H9 (cell line): ENCODE results near the gene CHCHD3. TPM values are rescaled to one million over a fixed set of nuclear protein-coding genes. Genes with fewer than 3 reads are reported as not detected.

Experiments
- DNase-seq: peaks from one replicate; pipeline ENCODE4 v3.0.0-alpha.2; 2017
- H2AFZ ChIP-seq: one replicate; pipeline ENCODE4 v1.6.1; 2013; ENCODE audit warnings: mild to moderate bottlenecking, low read length, control low read depth, moderate library complexity
- H2AK5ac ChIP-seq: 2 replicates; pipeline ENCODE4 v1.6.1; 2013; ENCODE audit warnings: low read length, control low read depth, mixed read lengths; ENCODE audit not compliant: insufficient read length
- H2BK120ac ChIP-seq: one replicate; pipeline ENCODE4 v1.6.1; 2013; ENCODE audit warnings: low read depth, mild to moderate bottlenecking, low read length, control low read depth, inconsistent platforms; ENCODE audit not compliant: poor library complexity, severe bottlenecking
- H2BK12ac ChIP-seq: 2 replicates; pipeline ENCODE4 v1.6.1; 2013; ENCODE audit warnings: low read length, control low read depth, mixed read lengths, low read depth; ENCODE audit not compliant: insufficient read length
- H2BK15ac ChIP-seq: 2 replicates; pipeline ENCODE4 v1.6.1; 2013; ENCODE audit warnings: low read depth, low read length, control low read depth
- H2BK20ac ChIP-seq: one replicate; pipeline ENCODE4 v1.6.1; 2013; ENCODE audit warnings: low read depth, mild to moderate bottlenecking, low read length, control low read depth, inconsistent platforms; ENCODE audit not compliant: poor library complexity, severe bottlenecking
- H2BK5ac ChIP-seq: 2 replicates; pipeline ENCODE4 v1.6.1; 2013; ENCODE audit warnings: low read length, control low read depth, mixed read lengths; ENCODE audit not compliant: insufficient read length
- H3K14ac ChIP-seq: 2 replicates; pipeline ENCODE4 v1.6.1; 2013; ENCODE audit warnings: low read length, control low read depth; ENCODE audit not compliant: insufficient read depth
- H3K18ac ChIP-seq: 2 replicates; pipeline ENCODE4 v1.6.1; 2013; ENCODE audit warnings: low read depth, mild to moderate bottlenecking, mixed read lengths, low read length, control low read depth; ENCODE audit not compliant: insufficient read length
- H3K23ac ChIP-seq: 2 replicates; pipeline ENCODE4 v1.6.1; 2013; ENCODE audit warnings: low read length, control low read depth, mixed read lengths, low read depth; ENCODE audit not compliant: insufficient read length
- H3K23me2 ChIP-seq: 2 replicates; pipeline ENCODE4 v1.6.1; 2013; ENCODE audit warnings: low read depth, mild to moderate bottlenecking, mixed read lengths, low read length, control low read depth; ENCODE audit not compliant: insufficient read length, poor library complexity, severe bottlenecking
- H3K27ac ChIP-seq: 2 replicates; pipeline ENCODE4 v1.5.1; 2013; ENCODE audit warnings: low read length, control low read depth, mixed read lengths, low read depth; ENCODE audit not compliant: insufficient read length
- H3K27me3 ChIP-seq: 2 replicates; pipeline ENCODE4 v1.6.1; 2013; ENCODE audit warnings: low read length, control low read depth, inconsistent platforms; ENCODE audit not compliant: insufficient read depth
- H3K4ac ChIP-seq: 2 replicates; pipeline ENCODE4 v1.6.1; 2013; ENCODE audit warnings: low read depth, mild to moderate bottlenecking, control low read depth, inconsistent platforms, low read length, moderate library complexity
- H3K4me1 ChIP-seq: 2 replicates; pipeline ENCODE4 v1.6.1; 2013; ENCODE audit warnings: low read length, control low read depth, inconsistent platforms; ENCODE audit not compliant: insufficient read depth
- H3K4me2 ChIP-seq: 2 replicates; pipeline ENCODE4 v1.6.1; 2013; ENCODE audit warnings: low read length, control low read depth, mixed read lengths; ENCODE audit not compliant: insufficient read length, insufficient read depth
- H3K56ac ChIP-seq: 2 replicates; pipeline ENCODE4 v1.6.1; 2013; ENCODE audit warnings: low read depth, mild to moderate bottlenecking, mixed read lengths, low read length, control low read depth; ENCODE audit not compliant: insufficient read length
- H3K79me1 ChIP-seq: 2 replicates; pipeline ENCODE4 v1.6.1; 2013; ENCODE audit warnings: low read depth, mild to moderate bottlenecking, moderate library complexity, low read length, control low read depth, inconsistent platforms; ENCODE audit not compliant: insufficient read depth, poor library complexity, severe bottlenecking
- H3K79me2 ChIP-seq: 2 replicates; pipeline ENCODE4 v1.6.1; 2013; ENCODE audit warnings: low read length, control low read depth, inconsistent platforms; ENCODE audit not compliant: insufficient read depth
- H3K9ac ChIP-seq: 2 replicates; pipeline ENCODE4 v1.6.1; 2013; ENCODE audit warnings: low read length, control low read depth, mixed read lengths; ENCODE audit not compliant: insufficient read length; ENCODE audit errors: extremely low read depth
- H3K9me3 ChIP-seq: one replicate; pipeline ENCODE4 v1.6.1; 2013; ENCODE audit warnings: low read depth, low read length, inconsistent platforms; ENCODE audit not compliant: control insufficient read depth
- H3T11ph ChIP-seq: one replicate; pipeline ENCODE4 v1.6.1; 2013; ENCODE audit warnings: mild to moderate bottlenecking, low read length, control low read depth, inconsistent platforms
- H4K20me1 ChIP-seq: one replicate; pipeline ENCODE4 v1.6.1; 2013; ENCODE audit not compliant: control insufficient read depth, insufficient read length, insufficient read depth
- H4K5ac ChIP-seq: 2 replicates; pipeline ENCODE4 v1.6.1; 2013; ENCODE audit warnings: low read depth, mild to moderate bottlenecking, mixed read lengths, low read length, control low read depth; ENCODE audit not compliant: insufficient read length
- H4K8ac ChIP-seq: replicated peaks from 2 replicates; pipeline ENCODE4 v1.6.1; 2013; ENCODE audit warnings: low read length, control low read depth, mixed read lengths, low read depth; ENCODE audit not compliant: insufficient read length
- H4K91ac ChIP-seq: 2 replicates; pipeline ENCODE4 v1.6.1; 2013; ENCODE audit warnings: low read depth, mild to moderate bottlenecking, moderate library complexity, mixed read lengths, low read length, control low read depth; ENCODE audit not compliant: insufficient read length
- H3K27ac Mint-ChIP-seq, 3 experiments: 2 replicates in 2 of 3; 3 replicates in 1 of 3; pipeline ENCODE4 v1.8.0; 2020 to 2021; ENCODE audit warnings: mixed read lengths in 3 of 3, mild to moderate bottlenecking in 1 of 3, moderate library complexity in 1 of 3
- H3K27me3 Mint-ChIP-seq: 2 replicates; pipeline ENCODE4 v1.8.0; 2021; ENCODE audit warnings: low read depth, mild to moderate bottlenecking, moderate library complexity, mixed read lengths
- H3K36me3 Mint-ChIP-seq, 3 experiments: 2 replicates in 2 of 3; 3 replicates in 1 of 3; pipeline ENCODE4 v1.8.0; 2020 to 2021; ENCODE audit warnings: low read depth in 3 of 3, mixed read lengths in 3 of 3; ENCODE audit not compliant: insufficient read depth in 1 of 3
- H3K4me1 Mint-ChIP-seq, 2 experiments: 2 replicates each; pipeline ENCODE4 v1.8.0; 2020; ENCODE audit warnings: mixed read lengths in 2 of 2
- H3K4me3 Mint-ChIP-seq, 2 experiments: 2 replicates in 1 of 2; 3 replicates in 1 of 2; pipeline ENCODE4 v1.8.0; 2020 to 2021; ENCODE audit warnings: mild to moderate bottlenecking in 2 of 2, mixed read lengths in 2 of 2, moderate library complexity in 1 of 2
- H3K9me3 Mint-ChIP-seq, 2 experiments: 2 replicates in 1 of 2; 3 replicates in 1 of 2; pipeline ENCODE4 v1.8.0; 2020; ENCODE audit warnings: mild to moderate bottlenecking in 2 of 2, mixed read lengths in 2 of 2, moderate library complexity in 1 of 2
- WGBS: extraction: QIAGEN DNeasy Blood & Tissue Kit; methylation state at CpG from one replicate; pipeline ENCODE4 v1.1.7; 2013; ENCODE audit warnings: missing lambda C conversion rate, low lambda C conversion rate, mixed read lengths; ENCODE audit not compliant: insufficient read length; ENCODE audit errors: extremely low coverage; 5-methylcytosine and 5-hydroxymethylcytosine counted together
- total RNA-seq: library from RNA; stranded (reverse); gene quantifications from 2 replicates; pipeline ENCODE4 v1.2.1, GENCODE V29; 2021
- TF ChIP-seq, protein P1 (sequence below): fragments of 200-600 bp; sonication (generic); conservative IDR thresholded peaks from 3 replicates; pipeline ENCODE4 v1.8.0; 2021; ENCODE audit warnings: antibody characterized with exemption, mild to moderate bottlenecking

CHCHD3 gene
- total RNA-seq, 1 experiment from 2014 or later, result 104 TPM

GRCh38 chr7:132881317-132881716, 200.6 kb downstream of the CHCHD3 start:
- no peak overlapping the region for H3T11ph ChIP-seq
- Mint-ChIP-seq H3K4me3 (no peak overlapping the region), H3K36me3 (peaks cover 0 to 3% (median 0%) of the 10 kb centered on the region in 3 experiments; a peak in 2 of 7 replicates), H3K27ac (no peak overlapping the region), H3K9me3 (no peaks in the 10 kb centered on the region), H3K27me3 (no peaks in the 10 kb centered on the region), H3K4me1 (peaks cover 30 to 39% of the 10 kb centered on the region in 2 experiments)
- no peak overlapping the region for H4K5ac ChIP-seq
- H3K4ac ChIP-seq, result no peak overlapping the region
- no peak overlapping the region for H3K23ac ChIP-seq
- no peak overlapping the region for H2AK5ac ChIP-seq
- H3K27me3 ChIP-seq, result no peaks in the 10 kb centered on the region
- H3K9ac ChIP-seq, result no peak overlapping the region
- H2BK20ac ChIP-seq, result no peak overlapping the region
- no CpG with 5 or more reads among the region's 3 CpGs for WGBS
- H3K18ac ChIP-seq, result no peak overlapping the region
- no peak overlapping the region for H2BK15ac ChIP-seq
- no peak overlapping the region for H2BK120ac ChIP-seq
- TF ChIP-seq, protein P1, sequence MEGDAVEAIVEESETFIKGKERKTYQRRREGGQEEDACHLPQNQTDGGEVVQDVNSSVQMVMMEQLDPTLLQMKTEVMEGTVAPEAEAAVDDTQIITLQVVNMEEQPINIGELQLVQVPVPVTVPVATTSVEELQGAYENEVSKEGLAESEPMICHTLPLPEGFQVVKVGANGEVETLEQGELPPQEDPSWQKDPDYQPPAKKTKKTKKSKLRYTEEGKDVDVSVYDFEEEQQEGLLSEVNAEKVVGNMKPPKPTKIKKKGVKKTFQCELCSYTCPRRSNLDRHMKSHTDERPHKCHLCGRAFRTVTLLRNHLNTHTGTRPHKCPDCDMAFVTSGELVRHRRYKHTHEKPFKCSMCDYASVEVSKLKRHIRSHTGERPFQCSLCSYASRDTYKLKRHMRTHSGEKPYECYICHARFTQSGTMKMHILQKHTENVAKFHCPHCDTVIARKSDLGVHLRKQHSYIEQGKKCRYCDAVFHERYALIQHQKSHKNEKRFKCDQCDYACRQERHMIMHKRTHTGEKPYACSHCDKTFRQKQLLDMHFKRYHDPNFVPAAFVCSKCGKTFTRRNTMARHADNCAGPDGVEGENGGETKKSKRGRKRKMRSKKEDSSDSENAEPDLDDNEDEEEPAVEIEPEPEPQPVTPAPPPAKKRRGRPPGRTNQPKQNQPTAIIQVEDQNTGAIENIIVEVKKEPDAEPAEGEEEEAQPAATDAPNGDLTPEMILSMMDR, result no peak
- H4K91ac ChIP-seq, result no peak overlapping the region
- H3K14ac ChIP-seq, result no peak overlapping the region
- H3K23me2 ChIP-seq, result no peaks in the 10 kb centered on the region
- no peaks in the 10 kb centered on the region for H3K9me3 ChIP-seq
- H3K56ac ChIP-seq, result no peak overlapping the region
- H3K27ac ChIP-seq, result no peak overlapping the region
- no peak overlapping the region for H2BK12ac ChIP-seq
- H4K8ac ChIP-seq, result no peak overlapping the region
- no peaks in the 10 kb centered on the region for H4K20me1 ChIP-seq
- H2AFZ ChIP-seq, result no peak overlapping the region
- DNase-seq, result no peak
- peaks cover 2% of the 10 kb centered on the region for H3K79me1 ChIP-seq
- H3K4me2 ChIP-seq, result no peak overlapping the region
- H3K79me2 ChIP-seq, result 0 out of 2 replicates have a peak, but pooled peaks cover 2% of the 10 kb centered on the region
- no peak overlapping the region for H2BK5ac ChIP-seq
- peaks cover 2% of the 10 kb centered on the region; the same call in 1 of the 2 replicates for H3K4me1 ChIP-seq
